NCI-H345 treated with DMSO at 0.1 percent for 48 hours (cell line): Measurements from ENCODE around the gene WNT16.
"Not testable (repeated sequence)": the region's sequence is repeated elsewhere in the genome, so short reads cannot be mapped to it uniquely, and the experiment has no call there.

Source experiments
- DNase-seq: peaks from one replicate; lab custom pipeline; 2025; ENCODE audit not compliant: unreplicated experiment; lab: John Stamatoyannopoulos, UW

The WNT16 gene

DNA sequence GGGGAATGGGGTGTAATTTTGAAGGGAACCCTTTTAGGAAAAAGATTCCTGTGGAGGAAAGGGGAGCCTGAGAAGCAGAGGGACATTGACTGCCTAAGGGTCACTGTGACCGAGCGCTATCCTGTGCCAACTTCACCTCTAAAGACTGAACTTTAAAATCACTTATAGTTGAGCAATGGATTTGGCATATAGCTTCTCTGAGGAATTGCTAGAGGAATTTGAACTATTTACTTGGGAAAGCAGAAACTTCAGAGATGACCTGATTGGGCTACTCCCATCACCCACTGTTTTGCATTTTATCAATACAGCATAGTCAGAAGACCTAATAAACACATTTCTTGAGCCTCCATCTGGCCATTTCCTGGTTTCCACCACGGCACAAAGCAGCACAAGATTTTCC lies 23.7 kb upstream of the WNT16 start:
- DNase-seq = no peak

DNA sequence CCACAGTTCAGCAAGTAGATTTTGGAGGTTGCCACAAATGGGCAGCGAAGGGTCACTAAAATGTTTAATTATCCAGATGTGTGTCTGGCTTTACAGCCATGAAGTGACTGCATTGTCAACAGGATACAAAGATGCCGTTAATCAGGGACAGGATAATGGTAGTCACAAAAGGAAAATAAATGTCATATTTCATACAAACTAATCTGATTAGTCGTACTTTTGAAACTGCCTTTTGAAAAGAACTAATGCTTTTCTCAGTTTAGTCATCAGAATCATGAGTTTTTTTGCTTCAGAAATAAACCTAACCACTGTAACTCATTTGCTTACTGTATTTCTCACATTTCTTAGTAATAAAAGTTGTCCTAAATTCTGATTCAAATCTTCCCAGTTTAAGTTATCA lies 22.2 kb upstream of the WNT16 start:
- no peak for DNase-seq

DNA sequence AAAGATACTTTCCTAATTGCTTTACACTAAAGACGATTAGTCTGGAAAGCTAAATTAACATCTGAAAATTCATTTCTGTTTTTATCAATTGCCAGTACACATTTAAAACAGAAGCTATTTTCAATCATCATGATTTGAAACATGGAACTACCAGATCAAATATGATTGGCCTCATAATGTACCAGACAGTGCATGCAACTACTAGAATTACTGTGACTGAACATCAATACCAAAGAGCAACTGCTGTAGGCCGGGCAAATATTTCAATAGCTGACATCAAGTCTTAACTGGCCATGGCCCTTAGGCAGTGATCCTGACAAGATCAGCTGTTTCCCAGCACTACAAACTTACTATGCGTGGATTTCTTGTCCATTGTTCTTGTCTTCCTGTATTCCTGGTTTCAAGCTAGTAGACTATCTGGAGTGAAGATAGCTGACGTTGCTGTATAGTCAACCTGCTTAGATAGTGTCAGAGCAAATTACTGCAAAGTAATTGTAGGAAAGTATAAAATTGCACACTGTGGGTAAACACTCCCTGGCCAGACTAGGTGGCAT lies 21.7 kb upstream of the WNT16 start:
- no peak for DNase-seq

DNA sequence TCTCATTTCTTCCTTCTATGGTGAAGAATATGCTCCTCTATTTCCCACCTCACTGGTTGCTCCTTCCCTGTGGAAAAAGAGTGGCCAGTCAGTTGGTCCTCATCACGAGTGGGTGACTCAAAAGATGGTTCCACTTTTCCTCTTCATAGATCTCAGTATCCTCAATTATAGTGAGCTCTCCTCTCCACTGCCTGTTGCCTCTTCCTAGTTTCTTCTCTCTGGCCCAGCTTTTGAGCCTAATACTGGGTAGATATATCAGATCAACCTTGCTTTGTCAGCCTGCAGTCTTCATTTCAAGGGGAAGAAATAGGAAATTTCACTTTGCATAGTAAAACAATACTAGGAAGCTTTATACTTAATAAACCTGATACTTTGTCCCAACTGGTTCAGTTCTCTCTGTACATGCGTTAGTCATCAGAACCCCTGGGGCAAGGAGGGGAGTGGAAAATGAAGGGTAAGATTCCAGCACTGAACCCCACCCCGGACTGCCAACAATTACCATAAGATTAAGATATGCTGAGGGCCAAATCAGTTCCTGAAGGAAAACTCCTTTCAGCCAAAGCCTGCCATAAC lies 15.5 kb upstream of the WNT16 start:
- no peak for DNase-seq

DNA sequence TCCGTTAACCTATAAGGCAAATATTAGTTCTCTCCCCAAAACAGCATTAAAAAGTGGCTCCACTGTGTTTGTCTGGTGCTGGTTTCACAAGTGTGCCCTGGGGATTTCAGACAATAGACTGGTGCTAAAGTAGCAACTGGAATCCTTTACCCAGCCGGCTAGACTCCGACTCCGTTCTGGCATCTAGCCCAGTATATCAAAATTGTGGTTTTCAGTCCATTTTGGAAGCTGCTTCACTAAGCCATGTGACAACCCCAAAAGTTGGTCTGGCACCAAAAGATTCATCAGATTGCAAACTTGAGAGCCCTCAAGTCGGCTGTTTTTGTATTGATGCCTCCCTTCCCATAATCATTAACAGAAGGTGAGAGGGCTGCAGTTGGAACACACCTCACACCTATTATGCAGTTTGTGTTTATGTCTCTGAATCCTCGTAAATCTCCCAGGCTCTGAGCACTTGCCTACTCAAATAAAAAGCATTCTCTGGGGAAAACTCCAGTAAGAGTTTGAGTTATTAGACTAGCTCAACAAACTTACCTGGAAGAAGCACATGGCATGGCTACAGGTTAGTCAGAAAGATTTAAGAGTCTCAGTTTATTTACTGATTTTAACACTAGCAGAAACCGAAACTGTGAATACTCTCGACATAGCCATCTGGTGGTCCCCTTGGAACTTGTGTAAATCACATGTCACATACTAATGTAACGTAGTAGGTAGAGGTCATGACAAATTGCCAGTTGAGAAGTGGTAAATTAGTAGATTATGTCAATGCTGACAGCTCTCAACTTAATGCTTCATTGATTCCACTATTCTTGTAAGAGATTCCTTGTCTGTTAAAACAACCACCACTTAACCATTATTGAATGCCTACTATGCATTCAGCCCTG lies 14.8 kb upstream of the WNT16 start:
- DNase-seq = peak; percentile 92

DNA sequence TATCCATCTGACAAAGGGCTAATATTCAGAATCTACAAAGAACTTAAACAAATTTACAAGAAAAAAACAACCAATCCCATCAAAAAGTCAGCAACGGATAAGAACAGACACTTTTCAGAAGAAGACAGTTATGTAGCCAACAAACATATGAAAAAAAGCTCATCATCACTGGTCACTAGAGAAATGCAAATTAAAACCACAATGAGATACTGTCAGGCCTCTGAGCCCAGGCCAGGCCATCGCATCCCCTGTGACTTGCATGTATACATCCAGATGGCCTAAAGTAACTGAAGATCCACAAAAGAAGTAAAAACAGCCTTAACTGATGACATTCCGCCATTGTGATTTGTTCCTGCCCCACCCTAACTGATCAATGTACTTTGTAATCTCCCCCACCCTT lies 13.6 kb upstream of the WNT16 start:
- DNase-seq = not testable (repeated sequence)

DNA sequence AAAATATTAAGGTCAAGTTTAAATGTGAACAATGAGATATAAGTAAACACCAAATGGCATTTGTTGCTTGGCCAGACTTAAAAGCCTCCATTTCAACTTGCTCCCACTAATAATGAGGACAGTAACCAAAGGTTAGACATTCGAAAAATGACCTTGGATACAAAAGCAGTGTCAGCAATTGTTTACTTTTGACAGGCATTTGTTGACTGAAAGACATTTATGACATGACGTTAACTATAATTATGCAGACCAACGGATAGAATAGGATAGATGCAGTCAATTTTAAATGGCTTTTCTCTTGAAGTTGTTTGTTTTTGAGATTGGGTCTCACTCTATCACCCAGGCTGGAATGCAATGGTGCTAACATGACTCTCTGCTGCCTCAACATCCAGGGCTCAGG lies 6.3 kb upstream of the WNT16 start:
- DNase-seq = no peak

DNA sequence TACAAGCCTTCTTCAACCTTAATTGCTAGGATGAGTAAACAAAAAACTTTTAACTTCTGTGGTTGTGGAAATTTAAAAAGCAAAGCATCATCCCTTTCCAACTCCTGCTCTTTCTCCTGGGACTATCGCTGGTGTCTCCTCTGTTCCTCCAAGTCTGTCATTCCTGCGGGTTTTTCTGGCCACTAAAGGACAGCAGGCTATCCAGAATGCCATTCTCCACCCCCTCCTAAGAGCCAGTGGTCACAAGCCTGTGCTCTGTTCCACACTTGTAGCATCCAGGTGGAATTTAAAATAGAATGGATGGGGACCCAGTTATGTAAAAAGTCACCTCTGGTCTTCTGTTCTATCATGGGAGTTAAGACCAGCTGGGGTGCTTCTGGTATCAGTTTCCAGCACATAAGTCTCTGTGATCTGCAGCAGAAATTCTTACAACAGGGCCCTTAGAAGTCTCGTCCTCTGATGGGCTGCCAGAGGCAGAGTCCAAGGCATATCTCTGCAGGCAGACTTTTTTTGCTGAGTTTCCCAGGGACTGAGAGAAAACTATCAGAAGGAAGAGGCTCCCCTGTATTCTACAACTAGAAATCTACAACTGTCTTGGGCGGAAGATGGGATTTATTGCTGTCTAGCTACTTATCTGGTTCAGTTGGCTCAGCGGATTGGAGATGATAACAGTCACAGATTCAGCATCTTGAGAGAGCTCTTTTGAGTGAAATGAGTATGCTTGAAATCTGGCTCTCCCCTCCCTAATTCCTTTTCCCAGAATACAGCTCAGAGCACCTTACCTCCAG lies 5.1 kb upstream of the WNT16 start:
- DNase-seq = no peak

DNA sequence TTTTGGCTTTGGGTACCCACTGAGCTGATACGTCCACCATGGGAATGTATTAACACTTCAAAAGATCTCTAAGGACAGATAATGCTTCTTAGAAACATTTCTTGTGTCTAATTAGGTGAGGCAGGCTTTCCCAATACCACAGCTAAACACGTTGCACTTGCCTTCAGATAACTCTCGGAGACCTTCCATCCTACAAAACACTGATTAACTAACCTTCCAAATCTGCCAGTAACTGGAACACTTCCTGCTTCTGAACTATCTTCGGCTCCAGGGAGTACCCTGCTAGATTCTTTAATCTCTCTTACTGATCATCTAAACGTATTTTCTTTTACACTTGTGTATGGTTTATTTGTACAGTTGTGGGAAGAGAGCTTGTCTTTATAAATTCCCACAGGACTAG lies 1.1 kb upstream of the WNT16 start:
- DNase-seq = no peak

DNA sequence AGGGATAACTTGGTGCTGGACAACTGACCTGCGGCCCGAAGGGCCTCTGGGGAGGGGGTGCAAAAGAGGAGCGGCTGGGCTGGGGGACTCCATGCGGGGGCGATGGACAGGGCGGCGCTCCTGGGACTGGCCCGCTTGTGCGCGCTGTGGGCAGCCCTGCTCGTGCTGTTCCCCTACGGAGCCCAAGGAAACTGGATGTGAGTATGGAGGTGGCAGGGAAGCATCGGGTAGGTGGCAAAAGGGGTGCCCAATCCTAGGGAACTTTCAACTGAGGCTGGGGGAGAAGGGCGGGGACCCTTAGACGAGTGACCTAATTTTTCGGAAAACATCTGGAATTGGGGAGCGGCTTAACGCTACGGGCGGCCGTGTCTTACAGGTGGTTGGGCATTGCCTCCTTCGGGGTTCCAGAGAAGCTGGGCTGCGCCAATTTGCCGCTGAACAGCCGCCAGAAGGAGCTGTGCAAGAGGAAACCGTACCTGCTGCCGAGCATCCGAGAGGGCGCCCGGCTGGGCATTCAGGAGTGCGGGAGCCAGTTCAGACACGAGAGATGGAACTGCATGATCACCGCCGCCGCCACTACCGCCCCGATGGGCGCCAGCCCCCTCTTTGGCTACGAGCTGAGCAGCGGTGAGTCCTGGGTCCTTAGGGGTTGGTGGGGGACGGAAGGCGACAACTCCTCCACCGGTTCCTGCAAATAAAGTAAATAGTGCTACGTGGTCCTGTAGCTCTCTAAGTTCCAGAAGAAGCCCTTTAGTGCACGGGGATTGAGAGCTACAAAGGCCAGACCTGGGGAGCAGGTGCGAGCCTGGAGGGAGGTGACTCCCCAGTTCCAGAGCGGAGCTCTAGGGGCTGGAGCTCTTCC lies 622 bp downstream of the WNT16 start:
- DNase-seq = peak; percentile 45

DNA sequence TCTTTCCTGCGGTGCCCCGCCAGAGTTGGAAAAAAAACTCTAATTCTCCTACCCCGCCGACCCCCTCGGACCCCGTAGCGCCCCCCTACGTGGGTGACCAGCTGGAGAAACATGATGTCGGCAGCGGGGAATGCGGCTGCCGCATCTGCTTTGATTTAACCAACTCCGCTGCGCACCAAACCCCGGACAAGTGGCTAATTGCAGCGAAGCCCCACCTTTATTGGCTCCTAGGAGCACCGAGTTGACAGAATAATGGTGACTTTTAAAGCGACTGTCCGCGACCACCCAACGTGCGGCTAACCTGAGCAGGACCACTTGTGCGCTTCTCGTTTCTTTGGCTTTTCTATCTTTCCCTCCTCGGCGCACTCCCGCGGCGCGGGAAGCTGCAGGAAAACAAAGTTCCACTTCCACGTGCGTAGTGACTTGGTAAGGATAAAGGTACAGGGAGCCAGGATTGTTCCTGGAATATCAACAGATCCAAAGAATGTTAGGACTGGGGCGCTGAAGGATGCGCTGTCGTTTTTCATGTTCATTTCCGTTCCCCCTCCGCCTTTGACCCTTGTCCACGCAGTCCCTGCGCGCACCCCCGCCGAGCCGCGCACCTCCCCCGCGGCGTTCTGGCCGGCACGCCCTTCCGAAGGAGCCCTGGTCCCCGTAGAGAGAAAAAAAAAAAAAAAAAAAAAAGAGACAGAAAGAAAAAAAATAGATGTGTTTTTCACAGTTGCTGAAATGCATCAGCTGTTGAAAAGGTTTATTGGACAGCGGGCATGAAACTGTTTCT lies 1.4 kb downstream of the WNT16 start:
- DNase-seq = peak; percentile 12

DNA sequence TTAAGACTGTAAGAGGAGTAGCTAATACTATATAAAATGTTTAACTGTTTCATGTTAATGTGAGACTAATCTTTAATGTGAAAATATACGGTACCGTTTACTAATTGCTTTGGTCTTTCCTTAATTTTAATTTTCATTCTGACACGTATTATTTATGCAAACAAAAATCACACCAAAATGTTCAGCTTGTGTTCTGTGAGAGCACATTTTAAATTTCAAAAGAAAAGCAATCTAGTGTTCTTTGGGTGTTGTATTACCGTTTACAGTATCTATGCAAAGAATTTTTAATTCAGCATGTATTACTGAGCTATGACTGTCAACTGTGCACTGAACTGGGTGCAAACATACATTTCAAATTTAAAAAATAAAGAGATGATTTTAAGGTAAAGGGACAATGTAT lies 2.2 kb downstream of the WNT16 start:
- DNase-seq = no peak

DNA sequence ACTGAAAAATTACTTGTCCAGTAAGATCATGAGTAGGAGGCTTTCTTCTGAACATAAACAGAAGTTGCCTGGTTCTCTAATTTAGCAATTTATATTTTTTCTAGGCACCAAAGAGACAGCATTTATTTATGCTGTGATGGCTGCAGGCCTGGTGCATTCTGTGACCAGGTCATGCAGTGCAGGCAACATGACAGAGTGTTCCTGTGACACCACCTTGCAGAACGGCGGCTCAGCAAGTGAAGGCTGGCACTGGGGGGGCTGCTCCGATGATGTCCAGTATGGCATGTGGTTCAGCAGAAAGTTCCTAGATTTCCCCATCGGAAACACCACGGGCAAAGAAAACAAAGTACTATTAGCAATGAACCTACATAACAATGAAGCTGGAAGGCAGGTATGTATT lies 2.8 kb downstream of the WNT16 start:
- no peak for DNase-seq

DNA sequence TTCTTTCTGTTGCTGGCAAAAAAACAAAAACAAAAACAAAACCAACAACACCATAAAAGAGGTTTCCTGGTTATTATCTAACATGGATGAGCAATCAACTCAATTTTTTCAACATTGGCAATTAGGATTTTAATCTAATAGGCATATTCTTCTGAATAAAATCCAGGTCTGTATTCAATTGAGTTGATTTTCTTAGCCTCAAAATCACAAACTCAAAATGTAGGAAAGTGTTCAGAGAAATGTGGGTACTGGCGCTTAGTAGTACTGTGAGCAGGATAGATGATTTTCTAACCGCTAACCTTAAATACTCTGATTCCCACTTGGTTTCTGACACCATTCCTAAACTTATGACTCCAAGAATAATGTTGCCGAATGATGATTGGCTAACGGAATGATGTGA lies 5.6 kb downstream of the WNT16 start:
- DNase-seq = no peak

DNA sequence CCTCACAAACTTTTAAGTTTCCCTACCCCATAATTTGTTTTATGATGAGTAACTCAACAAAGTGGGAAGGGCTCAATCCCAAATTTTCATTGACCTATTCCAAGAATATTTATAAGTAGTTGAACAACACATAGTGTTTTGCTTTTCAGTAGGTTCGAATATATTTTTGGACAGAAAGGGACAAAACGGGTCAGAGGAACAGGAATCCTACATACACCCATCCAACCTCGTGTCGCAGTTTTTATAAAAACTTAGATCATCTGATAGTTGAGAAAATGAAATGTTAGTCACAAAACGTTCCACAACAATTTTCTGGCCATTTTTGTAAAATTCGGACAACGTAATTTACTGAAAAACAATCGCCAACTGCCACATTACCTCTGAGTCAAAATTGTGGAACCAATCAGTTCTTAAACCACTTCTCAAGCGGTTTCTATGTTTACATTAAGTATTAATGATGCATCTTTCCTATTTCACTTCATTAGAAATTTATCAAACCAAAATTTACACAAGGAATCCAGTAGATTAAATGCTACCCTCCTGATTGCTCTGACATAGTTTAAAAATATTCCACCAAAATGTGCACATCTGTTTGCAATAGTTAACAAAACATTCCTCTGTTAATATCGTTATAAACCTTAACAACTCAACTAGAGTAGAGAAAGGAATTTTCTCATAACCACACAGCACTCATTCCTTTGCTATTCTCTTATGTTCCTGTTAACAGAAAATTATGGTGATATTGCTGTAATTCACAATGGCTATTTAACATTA lies 6.3 kb downstream of the WNT16 start:
- no peak for DNase-seq

DNA sequence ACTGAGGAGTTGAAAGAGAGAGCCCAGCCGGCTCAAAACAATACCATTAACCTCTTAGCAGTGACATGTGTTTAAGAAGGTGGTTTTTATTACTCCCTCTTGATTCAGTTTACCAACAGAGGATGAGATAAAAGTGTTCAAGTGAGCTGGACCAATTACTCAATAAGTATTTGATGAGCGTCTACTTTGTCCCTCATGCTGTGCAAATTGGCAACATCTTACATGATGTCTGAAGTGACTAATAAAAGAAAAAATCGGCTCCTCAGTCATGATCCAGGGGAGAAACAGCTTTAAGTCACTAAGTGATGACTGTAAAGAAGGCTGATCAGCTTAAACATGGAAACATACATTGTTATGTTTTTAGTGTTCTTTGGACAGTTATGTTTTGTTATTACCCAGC lies 7.8 kb downstream of the WNT16 start:
- DNase-seq = no peak

DNA sequence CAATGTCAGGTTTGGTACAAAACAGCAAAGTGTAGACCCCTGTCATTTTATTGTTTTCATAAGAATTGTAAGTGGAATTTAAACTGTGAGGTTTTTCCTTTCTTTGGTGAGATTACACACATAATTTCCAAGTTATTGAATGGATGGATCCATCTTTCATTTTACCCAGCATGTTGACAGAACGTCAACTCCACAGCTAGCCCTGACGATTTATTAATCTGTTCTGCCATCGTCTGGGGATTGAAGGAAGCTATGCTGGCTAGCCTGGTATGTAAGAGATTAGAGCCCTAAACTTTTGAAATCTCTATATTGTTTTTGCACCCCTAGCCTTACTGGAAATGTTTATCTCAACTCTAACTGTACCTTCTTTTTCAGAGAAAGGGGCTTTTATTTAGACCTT lies 8.6 kb downstream of the WNT16 start:
- DNase-seq = no peak

DNA sequence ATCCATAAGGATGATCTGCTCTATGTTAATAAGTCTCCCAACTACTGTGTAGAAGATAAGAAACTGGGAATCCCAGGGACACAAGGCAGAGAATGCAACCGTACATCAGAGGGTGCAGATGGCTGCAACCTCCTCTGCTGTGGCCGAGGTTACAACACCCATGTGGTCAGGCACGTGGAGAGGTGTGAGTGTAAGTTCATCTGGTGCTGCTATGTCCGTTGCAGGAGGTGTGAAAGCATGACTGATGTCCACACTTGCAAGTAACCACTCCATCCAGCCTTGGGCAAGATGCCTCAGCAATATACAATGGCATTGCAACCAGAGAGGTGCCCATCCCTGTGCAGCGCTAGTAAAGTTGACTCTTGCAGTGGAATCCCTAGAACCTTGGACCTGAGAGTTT lies 10.3 kb downstream of the WNT16 start:
- no peak for DNase-seq

DNA sequence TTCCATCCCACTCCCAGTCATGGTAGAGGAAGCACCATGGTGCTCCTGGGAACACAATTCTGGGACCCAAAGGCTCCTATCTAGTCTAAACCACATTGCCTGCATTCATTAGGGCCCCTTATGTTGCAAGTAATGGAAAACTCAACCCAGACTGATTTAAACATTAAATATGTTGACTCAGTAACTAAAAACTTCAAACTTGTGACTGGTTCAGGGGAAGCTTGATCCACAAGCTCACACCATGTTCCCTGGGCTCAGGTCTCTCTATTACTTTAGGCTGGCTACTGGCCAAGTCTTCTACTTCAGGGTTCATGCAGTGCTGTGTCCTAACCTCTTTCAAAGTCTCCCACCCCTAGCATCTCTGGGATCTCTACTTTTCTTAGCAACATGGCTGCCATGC lies 13.1 kb downstream of the WNT16 start:
- no peak for DNase-seq
